Measurements from ENCODE around the gene ATF2.
"Not testable (repeated sequence)": the region's sequence is repeated elsewhere in the genome, so short reads cannot be mapped to it uniquely, and the experiment has no call there.

Gene ATF2

GRCh38 chr2:175158894-175159293, 9.1 kb downstream of the ATF2 start:
- no peak for DNase-seq

- no peak for DNase-seq
Measured at GRCh38 chr2:175156534-175156933, 11.5 kb downstream of the ATF2 start.

- DNase-seq = no peak
Measured at GRCh38 chr2:175154661-175155082, 13.3 kb downstream of the ATF2 start.

- no peak for DNase-seq
Measured at GRCh38 chr2:175152242-175152641, 15.8 kb downstream of the ATF2 start.

- no peak for DNase-seq
Measured at GRCh38 chr2:175151791-175152190, 16.2 kb downstream of the ATF2 start.

GRCh38 chr2:175147186-175147585, 20.8 kb downstream of the ATF2 start:
- DNase-seq = no peak

- DNase-seq = no peak
Measured at GRCh38 chr2:175143678-175144077, 24.3 kb downstream of the ATF2 start.

- DNase-seq = no peak
Measured at GRCh38 chr2:175143191-175143590, 24.8 kb downstream of the ATF2 start.

- no peak for DNase-seq
Measured at GRCh38 chr2:175140332-175140731, 27.7 kb downstream of the ATF2 start.

GRCh38 chr2:175137793-175138192, 30.2 kb downstream of the ATF2 start:
- no peak for DNase-seq

GRCh38 chr2:175136334-175137215, 31.4 kb downstream of the ATF2 start:
- DNase-seq = no peak

GRCh38 chr2:175135862-175136261, 32.1 kb downstream of the ATF2 start:
- DNase-seq = no peak

- DNase-seq = no peak
Measured at GRCh38 chr2:175135177-175135576, 32.8 kb downstream of the ATF2 start.

GRCh38 chr2:175131252-175131651, 36.8 kb downstream of the ATF2 start:
- no peak for DNase-seq

GRCh38 chr2:175126661-175127060, 41.3 kb downstream of the ATF2 start:
- DNase-seq = no peak

GRCh38 chr2:175123254-175123653, 44.7 kb downstream of the ATF2 start:
- no peak for DNase-seq

GRCh38 chr2:175111200-175111657, 56.8 kb downstream of the ATF2 start:
- peak; percentile 62 for DNase-seq

- not testable (repeated sequence) for DNase-seq
Measured at GRCh38 chr2:175108091-175108490, 59.9 kb downstream of the ATF2 start.

- DNase-seq = no peak
Measured at GRCh38 chr2:175107146-175107545, 60.9 kb downstream of the ATF2 start.

GRCh38 chr2:175103191-175103590, 64.8 kb downstream of the ATF2 start:
- no peak for DNase-seq

GRCh38 chr2:175101514-175101913, 66.5 kb downstream of the ATF2 start:
- no peak for DNase-seq

GRCh38 chr2:175097297-175097696, 70.7 kb downstream of the ATF2 start:
- DNase-seq = no peak

- DNase-seq = not testable (repeated sequence)
Measured at GRCh38 chr2:175084117-175084516, 83.9 kb downstream of the ATF2 start.

- DNase-seq = no peak
Measured at GRCh38 chr2:175080479-175080878, 87.5 kb downstream of the ATF2 start.

- no peak for DNase-seq
Measured at GRCh38 chr2:175076272-175076671, 91.7 kb downstream of the ATF2 start.

Data from suppressor macrophage treated with lipopolysaccharide for 4 hours (primary cell).